Measurements from ENCODE around the gene USP34.

Gene USP34

DNA sequence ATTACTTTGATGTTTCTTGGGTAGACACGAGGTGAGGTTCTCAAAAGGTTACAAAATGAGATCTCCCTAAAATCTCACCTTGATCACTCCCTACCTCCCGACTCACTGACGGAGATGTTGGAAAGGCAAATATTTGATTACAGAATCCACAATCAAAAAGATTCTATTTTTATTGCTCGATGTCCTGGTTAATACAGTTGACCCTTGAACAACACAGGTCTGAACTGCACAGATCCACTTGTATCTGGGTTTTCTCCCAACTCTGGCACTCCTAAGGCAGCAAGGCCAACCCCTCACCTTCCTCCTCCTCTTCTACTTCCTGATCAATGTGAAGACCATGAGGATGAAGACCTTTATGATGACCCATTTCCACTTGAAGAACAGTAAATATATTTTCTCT is 183.6 kb downstream of the USP34 start:
- no peak for DNase-seq

DNA sequence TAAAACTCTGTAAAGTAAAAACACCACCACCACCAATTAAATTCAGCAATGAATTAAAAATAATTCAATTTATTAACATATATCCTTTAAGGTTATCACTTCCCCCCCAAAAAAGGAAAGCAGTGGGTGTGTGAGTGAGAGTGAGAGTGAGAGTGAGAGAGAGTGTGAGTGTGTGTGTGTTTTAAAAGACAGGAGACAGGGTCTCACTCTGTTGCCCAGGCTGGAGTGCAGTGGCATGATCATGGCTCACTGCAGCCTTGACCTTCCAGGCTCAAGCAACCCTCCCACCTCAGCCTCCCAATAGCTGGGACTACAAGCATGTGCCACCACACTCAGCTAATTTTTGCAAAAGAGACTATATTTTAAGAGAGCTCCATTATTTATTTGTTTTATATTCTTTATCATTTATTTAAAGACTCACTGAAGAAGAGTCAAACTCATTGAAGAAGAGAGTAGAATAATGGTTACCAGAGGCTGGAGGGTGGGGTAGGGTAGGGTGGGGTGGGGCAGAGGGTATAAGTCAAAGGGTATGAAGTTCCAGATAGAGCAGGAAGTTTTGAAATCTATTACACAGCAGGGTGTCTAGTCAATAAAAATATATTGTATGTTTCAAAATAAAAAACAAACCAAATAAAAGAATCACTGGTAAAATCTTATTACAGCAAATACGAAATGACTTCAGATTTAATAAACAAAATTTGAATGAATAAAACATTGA is 187.3 kb downstream of the USP34 start:
- DNase-seq, result no peak

DNA sequence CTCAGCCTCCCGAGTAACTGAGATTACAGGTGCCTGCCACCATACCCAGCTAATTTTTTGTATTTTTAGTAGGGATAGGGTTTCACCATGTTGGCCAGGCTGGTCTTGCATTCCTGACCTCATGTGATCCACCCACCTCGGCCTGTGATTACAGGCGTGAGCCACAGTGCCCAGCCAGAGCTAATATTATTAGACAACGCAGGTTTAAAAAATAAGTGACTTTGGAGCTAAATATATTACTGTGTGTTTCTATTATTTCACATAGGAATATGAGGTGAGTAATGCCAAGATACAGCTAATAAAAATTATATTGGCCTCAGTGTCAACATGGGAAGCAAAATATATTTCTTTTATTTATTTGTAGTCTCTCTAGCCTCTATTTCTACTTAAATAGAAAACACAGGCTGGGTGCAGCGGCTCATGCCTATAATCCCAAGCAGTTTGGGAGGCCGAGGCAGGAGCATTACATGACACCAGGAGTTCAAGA is 188.7 kb downstream of the USP34 start:
- no peak for DNase-seq

DNA sequence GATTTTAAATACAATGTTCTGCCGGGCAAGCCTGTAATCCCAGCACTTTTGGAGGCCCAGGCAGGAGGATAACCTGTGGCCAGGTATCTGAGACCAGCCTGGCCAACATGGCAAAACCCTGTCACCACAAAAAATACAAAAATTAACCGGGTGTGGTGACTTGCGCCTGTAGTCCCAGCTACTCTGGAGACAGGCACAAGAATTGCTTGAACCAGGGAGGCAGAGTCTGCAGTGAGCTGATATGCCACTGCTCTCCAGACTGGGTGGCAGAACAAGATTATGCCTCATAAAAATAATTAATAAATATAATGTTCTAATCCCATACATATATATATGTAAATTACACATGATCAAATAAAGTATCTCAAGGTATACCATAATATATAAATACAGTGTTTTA is 189.6 kb downstream of the USP34 start:
- no peak for DNase-seq

DNA sequence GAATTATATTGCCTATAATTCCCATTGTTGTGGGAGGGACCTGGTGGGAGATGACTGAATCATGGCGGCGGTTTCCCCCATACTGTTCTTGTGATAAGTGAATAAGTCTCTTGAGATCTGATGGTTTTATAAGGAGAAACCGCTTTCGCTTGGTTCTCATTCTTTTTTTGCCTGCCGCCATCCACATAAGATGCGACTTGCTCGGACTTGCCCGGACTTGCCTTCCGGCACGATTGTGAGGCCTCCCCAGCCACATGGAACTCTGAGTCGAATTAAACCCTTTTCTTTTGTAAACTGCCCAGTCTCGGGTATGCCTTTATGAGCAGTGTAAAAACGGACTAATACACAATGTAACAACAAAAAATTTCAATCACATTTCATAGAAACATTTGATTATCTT is 193.1 kb downstream of the USP34 start:
- no peak for DNase-seq

DNA sequence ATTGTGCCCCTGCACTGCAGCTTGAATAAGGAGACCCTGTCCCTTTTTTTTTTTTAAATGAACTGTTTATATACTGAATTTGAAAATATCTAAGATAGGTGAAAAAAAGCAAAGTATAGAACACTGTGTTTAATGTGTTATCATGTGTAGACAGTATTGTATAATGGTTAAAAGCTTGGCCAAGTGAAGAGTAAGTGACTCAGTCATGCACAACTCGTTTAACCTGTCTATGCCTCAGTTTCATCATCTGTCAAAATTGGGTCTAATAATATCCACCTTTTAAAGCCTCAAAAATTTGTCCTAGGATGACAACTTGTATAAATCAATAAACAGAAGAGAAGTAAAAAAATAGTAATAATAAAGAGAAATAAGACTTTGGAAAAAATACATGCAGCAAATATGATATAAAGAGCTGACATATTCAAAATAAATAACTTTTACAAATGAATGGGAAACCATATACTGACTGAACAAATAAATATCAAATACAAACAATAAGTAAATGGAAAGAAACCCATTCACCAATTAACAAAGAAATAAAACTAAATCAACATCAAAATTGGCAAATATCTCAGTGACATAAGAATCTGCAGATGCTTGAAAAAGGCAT is 195.2 kb downstream of the USP34 start:
- no peak for DNase-seq

DNA sequence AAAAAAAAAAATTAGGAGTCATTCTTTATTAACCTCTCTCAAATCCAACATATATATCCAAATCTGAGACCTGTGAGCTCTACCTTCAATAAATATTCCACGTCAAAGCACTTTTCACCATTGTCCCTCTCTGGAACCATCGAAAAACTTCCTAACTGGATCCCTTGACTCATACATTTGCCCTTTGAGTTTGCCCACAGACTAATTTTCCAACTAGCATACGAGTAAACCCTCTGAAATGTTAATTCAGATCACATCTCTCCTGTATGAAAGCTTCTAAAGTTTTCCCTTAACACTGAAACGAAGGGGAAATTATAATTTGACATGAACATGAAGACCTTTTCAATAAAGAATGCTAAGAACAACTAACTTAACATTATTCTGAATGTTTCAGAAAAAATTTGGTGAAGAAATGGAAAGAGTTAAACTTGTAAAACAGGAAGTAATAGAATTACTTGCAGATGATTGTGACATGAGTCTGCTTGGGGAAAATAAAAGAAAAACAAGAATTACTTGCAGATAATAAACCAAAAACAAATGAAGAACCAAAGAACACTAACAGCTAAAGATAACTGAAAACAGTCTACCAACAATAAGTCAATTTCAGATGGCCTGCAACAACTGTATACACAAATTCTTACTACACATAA is 198.3 kb downstream of the USP34 start:
- DNase-seq, result no peak

DNA sequence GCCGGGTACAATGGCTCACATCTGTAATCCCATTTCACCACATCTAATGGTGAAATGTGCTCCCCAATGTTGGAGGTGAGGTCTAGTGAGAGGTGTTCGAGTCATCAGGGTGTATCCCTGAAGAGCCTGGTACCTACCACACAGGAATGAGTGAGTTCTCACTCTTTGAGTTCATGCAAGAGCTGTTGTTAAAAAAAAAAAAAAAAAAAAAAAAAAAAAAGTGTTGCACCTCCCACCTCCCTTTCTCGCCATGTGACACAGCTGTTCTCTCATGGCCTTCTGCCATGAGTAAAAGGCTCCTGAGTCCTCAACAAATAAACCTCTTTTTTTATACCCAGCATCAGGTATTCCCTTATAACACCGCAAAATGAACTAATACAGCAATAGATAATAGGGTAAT is 202.6 kb downstream of the USP34 start:
- no peak for DNase-seq

DNA sequence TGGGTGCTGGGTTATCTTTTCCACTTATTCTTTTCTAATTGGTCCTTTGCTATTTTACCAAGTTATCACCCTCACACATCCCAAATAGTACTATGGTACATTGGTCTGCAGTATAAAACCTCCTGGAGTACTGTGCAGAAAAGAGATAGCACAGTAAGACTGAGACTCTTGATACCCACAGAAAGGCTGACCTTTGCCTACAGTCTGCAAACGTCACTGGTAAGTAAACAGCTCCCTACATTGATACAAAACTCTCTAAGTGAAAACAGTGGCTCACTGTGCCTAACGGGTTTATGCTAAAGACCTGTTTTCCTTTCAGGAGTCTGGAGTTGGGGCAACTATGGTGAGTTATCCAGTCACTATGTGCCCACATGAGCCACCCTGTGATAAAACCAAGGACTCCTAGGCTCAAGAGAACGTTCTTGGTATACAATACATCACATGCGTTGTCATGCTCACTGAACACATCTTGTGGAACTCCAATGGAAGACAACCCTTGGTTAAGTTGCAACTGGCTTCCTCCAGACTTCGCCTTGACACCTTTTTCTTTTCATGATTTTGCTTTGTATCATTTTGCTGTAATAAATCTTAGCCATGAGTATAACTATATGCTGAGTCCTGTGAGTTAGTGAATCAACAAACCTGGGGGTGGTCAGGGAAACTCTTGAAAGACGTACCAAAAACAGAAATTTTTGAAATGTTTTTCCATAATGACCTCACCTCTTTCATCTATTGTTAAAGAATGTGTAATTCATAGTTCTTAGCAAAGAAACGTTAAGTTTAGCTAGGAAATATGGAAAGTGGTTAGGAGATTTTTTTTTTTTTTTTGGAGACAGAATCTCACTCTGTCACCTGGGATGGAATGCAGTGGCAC is 204.0 kb downstream of the USP34 start:
- peak in 1 of 5 experiments; percentile 18 for DNase-seq

DNA sequence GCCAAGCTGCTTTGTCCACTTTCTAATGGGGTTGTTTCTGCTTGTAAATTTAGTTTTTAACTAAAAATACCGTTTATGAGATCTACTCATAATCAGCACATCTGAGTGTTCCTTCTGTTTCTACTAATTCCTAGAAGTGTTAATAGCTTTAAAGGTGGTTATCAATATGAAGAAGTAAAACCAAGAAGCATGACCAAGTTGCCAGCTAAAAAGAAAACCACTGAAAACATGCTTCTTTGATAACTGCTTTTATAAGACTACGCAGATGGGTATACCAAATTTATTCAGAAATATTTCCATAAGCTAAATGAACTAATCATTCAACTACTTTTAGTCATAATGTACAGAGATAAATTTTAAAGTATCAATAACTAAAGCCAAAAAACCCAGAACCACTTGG is 207.1 kb downstream of the USP34 start:
- peak in 1 of 5 experiments; percentile 43 for DNase-seq

DNA sequence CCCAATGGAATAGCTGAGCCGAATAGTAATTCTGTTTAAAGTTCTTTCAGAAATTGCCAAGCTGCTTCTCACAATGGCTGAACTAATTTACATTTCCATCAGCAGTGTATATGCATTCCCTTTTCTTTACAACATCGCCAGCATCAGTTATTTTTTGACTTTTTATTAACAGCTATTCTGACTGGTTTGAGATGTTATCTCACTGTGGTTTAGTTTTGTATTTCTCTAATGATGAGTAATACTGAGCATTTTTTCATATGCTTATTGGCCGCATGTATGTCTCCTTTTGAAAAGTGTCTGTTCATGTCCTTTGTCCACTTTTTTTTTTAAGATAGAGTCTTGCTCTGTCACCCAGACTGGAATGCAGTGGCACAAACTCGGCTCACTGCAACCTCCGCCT is 208.2 kb downstream of the USP34 start:
- DNase-seq, result peak in 1 of 5 experiments; percentile 51

DNA sequence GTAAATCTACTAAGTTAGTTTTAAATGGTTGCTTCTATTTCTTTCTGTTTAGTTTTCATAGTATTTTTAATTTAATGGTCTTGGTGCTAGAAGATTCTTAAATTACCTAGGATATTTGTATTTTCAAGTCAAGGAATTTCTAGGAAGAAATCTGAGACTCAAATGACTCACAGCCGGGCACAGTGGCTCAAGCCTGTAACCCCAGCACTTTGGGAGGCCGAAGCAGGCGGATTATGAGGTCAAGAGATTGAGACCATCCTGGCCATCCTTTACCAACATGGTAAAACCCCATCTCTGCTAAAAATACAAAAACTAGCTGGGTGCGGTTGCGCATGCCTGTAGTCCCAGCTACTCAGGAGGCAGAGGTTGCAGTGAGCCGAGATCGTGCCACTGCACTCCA is 213.4 kb downstream of the USP34 start:
- no peak for DNase-seq

DNA sequence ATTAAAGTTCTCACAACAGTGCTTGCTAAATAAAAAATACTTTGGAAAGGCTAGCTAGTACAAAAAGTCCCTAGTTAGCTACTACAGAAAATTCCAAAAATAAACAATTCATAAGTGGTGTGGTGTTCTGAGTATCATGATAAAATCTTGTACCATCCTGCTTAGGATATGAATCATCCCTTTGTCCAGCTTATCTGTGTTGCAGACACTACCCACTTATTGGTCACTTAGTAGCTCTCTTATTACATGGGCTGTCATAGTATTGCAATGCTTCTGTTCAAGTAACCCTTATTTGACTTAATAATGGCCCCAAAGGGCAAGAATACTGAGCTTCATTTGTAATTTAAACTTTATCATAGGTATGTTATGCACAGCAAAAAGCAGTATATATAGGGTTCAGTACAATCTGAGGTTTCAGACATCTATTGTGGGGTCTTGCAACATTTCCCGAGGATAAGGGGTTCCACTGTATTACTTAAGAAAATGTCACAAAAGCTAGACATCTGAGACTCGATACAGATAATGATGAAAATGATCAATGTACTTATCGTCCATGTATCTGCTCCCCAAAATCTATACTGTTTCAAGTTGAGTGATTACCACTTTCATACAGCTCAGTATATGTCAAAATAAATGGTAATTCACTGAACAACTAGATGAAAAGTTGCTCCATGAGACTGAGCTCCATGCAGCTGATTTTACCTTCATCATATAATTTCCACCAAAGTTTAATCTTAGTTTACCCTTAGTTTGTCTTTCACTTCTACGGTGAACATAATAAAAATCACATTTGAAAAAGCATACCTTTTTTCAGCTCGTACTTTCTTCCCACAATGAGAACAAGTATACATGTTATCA is 215.1 kb downstream of the USP34 start:
- no peak for DNase-seq

DNA sequence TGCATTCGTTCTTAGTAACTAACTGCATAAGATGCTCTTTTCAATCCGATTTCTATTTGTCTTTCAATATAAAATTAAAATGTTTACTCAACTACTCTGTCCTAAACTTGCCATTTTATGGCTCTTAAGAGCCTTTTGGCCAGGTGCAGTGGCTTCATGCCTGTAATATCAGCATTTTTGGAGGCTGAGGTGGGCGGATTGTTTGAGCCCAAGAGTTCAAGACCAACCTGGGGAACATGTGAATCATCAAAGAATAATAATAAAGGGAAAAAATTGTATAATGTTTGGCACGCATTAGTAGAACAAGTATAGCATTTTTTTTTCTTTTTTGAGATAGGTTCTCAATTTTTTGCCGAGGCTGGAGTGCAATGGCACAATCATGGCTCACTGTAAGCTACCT is 216.4 kb downstream of the USP34 start:
- no peak for DNase-seq

DNA sequence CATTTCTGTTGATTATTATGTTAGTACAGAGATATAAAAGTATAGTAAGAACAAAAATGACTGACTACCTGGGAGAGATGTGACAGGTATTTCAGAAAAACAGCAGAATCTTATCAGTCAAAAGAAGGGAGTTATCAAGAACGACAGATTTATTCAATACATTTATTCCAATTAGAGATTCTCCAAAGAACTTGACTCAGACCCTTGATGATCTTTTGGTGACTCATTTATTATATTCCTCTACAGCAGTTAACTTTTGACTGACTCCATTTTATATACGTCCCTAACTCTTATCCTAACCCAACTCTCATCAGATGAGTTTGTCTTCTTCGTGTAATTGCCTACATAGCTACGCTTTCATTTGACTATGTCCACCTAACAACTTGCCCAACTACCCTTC is 217.8 kb downstream of the USP34 start:
- DNase-seq, result no peak

DNA sequence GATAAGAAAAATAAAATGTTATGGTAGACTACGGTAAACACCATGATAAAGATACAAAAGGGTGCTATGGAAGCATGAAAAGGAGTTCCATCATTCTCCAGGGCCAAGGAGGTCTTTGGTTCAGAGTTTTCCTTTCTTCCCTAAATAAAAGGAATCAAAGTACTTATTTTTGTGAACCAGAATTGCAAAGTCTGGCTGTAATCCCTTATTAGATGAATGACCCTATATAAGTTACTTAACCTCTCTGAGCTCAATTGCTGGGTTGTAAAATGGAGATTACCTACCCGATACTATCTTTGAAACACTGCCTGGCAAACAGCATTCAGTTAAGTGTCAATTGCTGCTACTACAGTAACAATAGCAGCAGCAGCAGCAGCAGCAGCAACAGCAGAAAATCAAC is 218.9 kb downstream of the USP34 start:
- no peak for DNase-seq

DNA sequence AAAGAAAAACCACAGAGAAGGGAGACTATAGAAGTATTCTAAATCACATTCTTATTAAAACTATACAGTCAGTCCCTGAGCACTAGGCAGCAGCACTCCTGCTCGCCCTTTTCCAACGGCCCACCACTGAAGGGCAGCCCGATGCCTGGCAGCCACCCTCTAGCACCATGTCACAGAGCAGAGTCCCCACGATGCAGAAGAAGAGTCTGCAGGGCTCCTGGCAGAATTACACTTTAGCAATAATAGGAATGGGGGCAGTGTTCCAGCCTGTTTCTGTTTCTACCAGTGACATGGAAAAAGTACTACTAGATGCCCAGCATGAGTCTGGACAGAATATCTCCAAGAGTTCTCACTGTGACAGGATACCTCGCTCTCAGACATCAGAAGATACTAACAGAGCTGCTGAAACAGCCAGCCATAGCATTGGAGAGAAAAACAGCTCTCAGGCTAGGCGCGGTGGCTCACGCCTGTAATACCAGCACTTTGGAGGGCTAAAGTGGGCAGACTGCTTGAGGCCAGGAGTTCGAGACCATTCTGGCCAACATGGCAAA is 221.3 kb downstream of the USP34 start:
- DNase-seq, result no peak

DNA sequence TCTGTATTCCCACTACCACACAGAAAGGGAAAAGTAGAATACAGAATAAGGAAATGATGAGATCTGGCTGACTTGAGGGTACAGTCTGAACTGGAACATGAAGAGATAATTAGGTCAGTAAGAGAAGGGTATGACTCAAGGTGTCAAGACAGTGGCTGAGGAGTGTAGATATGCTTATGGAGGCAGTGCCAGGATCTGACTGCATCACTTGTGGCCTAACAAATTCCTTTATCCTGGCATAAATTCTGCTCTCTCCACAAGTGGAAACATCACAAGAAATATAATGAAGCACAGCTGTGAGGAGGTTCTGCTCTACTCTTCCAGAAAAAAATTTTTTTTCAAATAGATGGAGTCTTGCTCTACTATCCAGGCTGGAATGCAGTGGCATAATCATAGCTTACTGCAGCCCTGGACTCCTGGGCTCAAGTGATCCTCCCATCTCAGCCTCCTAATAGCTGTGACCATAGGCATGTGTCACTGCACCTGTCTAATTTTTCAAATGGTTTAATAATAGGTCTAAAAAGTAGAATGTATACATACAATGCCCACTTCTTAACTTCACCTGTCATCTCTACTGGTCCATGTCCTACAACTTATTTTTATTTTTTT is 223.6 kb downstream of the USP34 start:
- DNase-seq, result no peak

DNA sequence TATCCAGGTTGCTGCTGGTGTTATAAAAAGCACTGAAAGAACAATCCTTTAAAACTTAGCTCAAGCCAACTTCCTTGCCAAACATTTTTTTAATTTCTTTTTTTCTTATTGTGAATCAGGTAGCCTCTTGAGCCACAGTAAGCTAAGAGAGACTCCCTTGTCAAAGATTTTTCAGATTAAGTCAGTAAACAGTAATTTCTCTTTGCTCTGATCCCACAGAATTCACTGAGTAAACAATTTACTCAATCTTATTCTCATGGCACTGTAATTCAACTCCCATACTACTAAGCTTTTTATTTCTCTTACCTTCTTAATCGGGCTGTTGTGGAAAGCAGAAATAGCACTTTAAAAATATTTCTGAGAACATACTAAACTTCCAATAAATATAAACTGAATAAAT is 226.2 kb downstream of the USP34 start:
- no peak for DNase-seq

DNA sequence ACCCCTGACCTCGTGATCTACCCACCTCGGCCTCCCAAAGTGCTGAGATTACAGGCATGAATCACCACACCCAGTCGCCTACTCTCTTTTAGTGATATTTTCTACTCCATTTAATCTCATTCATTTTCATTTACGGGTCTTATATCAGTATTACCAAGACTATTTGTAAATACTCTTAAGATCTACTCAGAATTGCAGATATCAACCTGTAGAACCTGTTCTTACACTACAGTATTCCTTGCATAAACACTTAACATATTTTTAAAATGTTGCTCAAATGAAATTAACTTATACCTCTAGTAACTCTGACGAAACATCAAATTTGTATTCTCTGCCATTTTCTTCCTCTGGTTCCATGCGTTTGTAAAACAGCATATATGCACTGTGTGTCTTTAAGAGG is 229.6 kb downstream of the USP34 start:
- no peak for DNase-seq

Data from T-helper 2 cell (primary cell).